Nephron progenitor cell (in vitro differentiated cells): ENCODE results near the gene PLXNA4.
"Not testable (repeated sequence)": the region's sequence is repeated elsewhere in the genome, so short reads cannot be mapped to it uniquely, and the experiment has no call there.

ENCODE experiments used
- DNase-seq: peaks from one replicate; pipeline ENCODE4 v3.0.0; 2021
- H3K27ac Mint-ChIP-seq: 2 replicates; pipeline ENCODE4 v1.8.0; 2021; ENCODE audit warnings: mild to moderate bottlenecking, moderate library complexity, mixed read lengths
- H3K27me3 Mint-ChIP-seq: 2 replicates; pipeline ENCODE4 v1.8.0; 2021; ENCODE audit warnings: mild to moderate bottlenecking, low read depth, mixed read lengths; ENCODE audit not compliant: poor library complexity
- H3K36me3 Mint-ChIP-seq: 2 replicates; pipeline ENCODE4 v1.8.0; 2021; ENCODE audit warnings: low read depth, mixed read lengths
- H3K4me1 Mint-ChIP-seq: 2 replicates; pipeline ENCODE4 v1.8.0; 2021; ENCODE audit warnings: mixed read lengths
- H3K4me3 Mint-ChIP-seq: 2 replicates; pipeline ENCODE4 v1.8.0; 2021; ENCODE audit warnings: mild to moderate bottlenecking, moderate library complexity, mixed read lengths
- H3K9me3 Mint-ChIP-seq: 2 replicates; pipeline ENCODE4 v1.8.0; 2021; ENCODE audit warnings: mild to moderate bottlenecking, moderate library complexity, mixed read lengths
- CTCF ChIP-seq: fragments of 200-600 bp; sonication (generic); IDR thresholded peaks from 2 replicates; pipeline ENCODE4 v1.5.0; 2021; ENCODE audit warnings: antibody characterized with exemption

The PLXNA4 gene

GRCh38 chr7:132177708-132178401 lies 398.4 kb downstream of the PLXNA4 start:
- Mint-ChIP-seq H3K4me3 (no peak overlapping the region), H3K9me3 (no peaks in the 10 kb centered on the region), H3K4me1 (no peaks in the 10 kb centered on the region), H3K27ac (peak overlapping the region; percentile 40), H3K27me3 (peaks cover 9% of the 10 kb centered on the region), H3K36me3 (no peaks in the 10 kb centered on the region)
- no peak for DNase-seq
- no peak for TF ChIP-seq CTCF

- Mint-ChIP-seq H3K4me3 (no peak overlapping the region), H3K4me1 (no peaks in the 10 kb centered on the region), H3K9me3 (no peaks in the 10 kb centered on the region), H3K27ac (no peak overlapping the region), H3K36me3 (no peaks in the 10 kb centered on the region), H3K27me3 (peaks cover 9% of the 10 kb centered on the region)
- DNase-seq: no peak
- no peak for TF ChIP-seq CTCF
These were observed 399.6 kb downstream of the PLXNA4 start for GRCh38 chr7:132176719-132177118.

- Mint-ChIP-seq H3K4me3 (no peak overlapping the region), H3K27ac (no peak overlapping the region), H3K36me3 (no peaks in the 10 kb centered on the region), H3K4me1 (peaks cover 5% of the 10 kb centered on the region), H3K9me3 (no peaks in the 10 kb centered on the region), H3K27me3 (peaks cover 24% of the 10 kb centered on the region)
- DNase-seq: no peak
- no peak for TF ChIP-seq CTCF
These were observed 405.1 kb downstream of the PLXNA4 start for GRCh38 chr7:132171130-132171576.

- no peaks in the 10 kb centered on the region for H3K9me3 Mint-ChIP-seq
- TF ChIP-seq CTCF: no peak
- H3K27me3 Mint-ChIP-seq: peaks cover 19% of the 10 kb centered on the region
- H3K36me3 Mint-ChIP-seq: no peaks in the 10 kb centered on the region
- no peak overlapping the region for H3K27ac Mint-ChIP-seq
- no peak overlapping the region for H3K4me3 Mint-ChIP-seq
- DNase-seq: no peak
- H3K4me1 Mint-ChIP-seq: peaks cover 5% of the 10 kb centered on the region
These were observed 406.5 kb downstream of the PLXNA4 start for GRCh38 chr7:132169730-132170129.

GRCh38 chr7:132168239-132168638 lies 408.0 kb downstream of the PLXNA4 start:
- DNase-seq: no peak
- Mint-ChIP-seq H3K36me3 (no peaks in the 10 kb centered on the region), H3K9me3 (no peaks in the 10 kb centered on the region), H3K27me3 (peaks cover 23% of the 10 kb centered on the region), H3K27ac (no peak overlapping the region), H3K4me3 (no peak overlapping the region), H3K4me1 (peaks cover 5% of the 10 kb centered on the region)
- TF ChIP-seq CTCF: no peak

GRCh38 chr7:132165695-132166094 lies 410.6 kb downstream of the PLXNA4 start:
- not testable (repeated sequence) for H3K9me3 Mint-ChIP-seq, DNase-seq, H3K4me1 Mint-ChIP-seq, H3K27ac Mint-ChIP-seq, H3K4me3 Mint-ChIP-seq, H3K36me3 Mint-ChIP-seq
- peaks cover 39% of the 10 kb centered on the region for H3K27me3 Mint-ChIP-seq
